Fibroblast of skin of left quadriceps (primary cell): Measurements from ENCODE around the gene ATF7.
"Not testable (repeated sequence)": the region's sequence is repeated elsewhere in the genome, so short reads cannot be mapped to it uniquely, and the experiment has no call there.

Source experiments
- DNase-seq, 2 experiments: peaks; one replicate each; pipeline ENCODE4 v3.0.0-alpha.2; 2013; ENCODE audit warnings: low read depth in 2 of 2

Gene ATF7

GRCh38 chr12:53626702-53627169 lies 554 bp upstream of the ATF7 start:
- no peak for DNase-seq

DNA sequence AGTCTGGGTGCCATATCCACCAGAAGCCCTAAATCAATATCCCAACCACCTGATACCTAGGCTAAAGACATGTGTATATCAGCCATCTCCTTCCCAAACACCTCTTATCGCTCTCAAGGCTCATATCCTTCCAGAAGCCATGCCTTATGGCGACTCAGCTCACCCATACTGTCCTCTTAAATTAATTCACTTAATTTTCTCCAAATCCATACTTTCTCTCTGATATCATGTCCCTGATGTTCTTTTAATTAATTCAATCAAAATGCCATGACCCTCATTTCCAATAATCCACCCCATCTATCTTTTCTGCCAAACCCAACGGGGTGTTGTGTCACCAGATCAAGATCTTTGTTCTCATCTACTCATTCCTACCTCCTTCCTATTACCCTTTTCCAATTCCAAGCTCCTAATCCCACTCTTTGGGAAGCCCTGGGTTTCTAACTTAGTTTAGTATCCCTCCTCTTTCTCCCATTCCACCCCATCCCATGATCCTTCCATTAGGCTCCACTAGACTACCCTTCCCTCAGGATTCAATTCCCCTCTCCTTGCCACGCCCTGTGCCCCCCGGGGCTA lies 723 bp downstream of the ATF7 start:
- DNase-seq, result no peak

- no peak for DNase-seq
Measured at GRCh38 chr12:53624956-53625355, 1.2 kb downstream of the ATF7 start.

DNA sequence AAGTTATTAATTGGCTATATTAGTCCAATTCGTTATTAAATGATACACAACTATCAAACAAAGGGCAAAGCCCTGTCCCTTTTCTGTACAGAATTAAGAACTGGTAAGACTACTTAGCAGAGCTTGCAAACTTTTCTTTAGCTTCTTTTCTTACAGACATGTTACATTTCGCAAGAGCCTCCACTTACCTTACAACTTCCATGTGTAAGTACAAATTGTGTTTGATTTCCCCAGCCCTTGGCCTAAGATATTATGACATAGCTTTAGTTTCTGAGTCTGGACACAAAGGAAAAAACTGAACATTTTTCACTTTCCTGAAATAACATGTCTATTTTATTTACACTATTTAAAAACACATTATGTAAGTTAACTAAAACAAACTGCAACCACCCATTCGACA lies 1.7 kb downstream of the ATF7 start:
- no peak for DNase-seq

DNA sequence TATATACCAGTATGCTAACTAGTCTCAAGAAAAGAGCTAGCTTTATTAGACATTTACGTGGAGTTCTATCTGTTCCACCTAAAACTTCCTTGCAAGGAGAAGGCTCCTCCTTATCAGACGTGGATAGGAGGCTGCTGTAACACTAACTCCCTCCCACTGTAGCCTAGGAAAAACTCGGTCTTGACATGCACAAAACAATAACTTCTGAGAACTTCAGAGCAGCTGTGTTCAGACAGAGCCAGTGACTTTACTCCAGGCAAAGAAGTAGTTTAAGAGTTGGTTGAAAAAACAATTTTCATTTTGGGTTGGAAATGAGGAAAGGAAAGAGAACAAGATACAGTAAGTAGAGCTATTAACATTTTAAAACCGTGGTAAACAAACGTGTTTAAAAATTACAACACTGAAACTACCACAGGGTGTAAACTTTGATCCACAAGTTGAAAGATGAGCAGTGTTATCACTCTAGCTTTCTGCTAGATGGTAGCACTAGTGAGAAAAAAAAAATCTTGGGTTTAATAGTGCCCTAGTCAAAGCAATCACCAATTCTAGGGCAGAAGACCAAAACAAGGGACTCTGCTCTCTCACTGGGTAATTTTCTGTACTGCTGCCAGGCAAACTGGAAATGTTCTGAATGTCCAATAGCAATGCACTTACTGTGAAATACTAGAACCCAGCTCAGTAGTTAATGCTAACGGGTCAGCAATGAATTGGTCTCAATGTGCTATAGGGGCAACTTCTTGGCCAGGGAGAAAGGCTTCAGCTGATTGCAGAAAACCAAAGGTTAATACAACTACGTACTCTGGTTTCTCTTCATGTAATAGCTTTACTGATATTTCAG lies 2.4 kb downstream of the ATF7 start:
- DNase-seq, result peak in 1 of 2 experiments; percentile 10

- DNase-seq, result no peak
Measured at GRCh38 chr12:53622724-53623123, 3.5 kb downstream of the ATF7 start.

DNA sequence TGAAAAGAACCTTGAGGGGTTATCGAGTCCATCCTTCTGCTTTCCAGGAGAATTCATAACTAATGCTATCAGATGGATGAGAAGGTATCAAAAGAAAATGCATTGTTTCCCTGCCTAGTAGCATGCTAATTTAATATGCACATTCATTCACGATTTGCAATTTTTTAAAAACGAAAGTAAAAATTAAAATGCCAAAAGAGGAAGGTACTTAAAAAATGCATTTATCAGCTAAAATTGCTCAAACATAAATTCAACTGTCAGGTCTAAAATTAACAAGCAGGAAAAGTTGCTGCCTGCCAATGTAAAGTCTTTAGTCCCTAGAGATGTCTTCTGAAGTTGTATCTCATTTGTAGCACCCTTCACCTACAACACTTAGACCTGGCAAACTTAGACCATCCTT lies 7.9 kb downstream of the ATF7 start:
- DNase-seq, result no peak

GRCh38 chr12:53617700-53618099 lies 8.5 kb downstream of the ATF7 start:
- no peak for DNase-seq

DNA sequence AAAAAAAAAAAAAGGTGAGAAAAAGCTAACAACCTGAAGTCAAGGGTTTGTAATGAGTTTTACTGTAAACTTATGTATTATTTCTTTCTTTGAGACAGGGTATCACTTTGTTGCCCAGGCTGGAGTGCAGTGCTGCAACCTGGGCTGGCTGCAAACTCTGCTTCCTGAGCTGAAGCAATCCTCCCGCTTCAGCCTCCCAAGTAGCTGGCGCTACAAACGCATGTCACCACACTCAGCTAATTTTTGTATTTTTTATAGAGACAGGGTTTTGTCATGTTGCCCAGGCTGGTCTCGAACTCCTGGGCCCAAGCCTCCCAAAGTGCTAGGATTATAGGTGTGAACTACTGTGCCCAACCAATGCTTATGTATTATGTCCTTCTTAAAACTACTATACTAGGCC lies 9.2 kb downstream of the ATF7 start:
- DNase-seq, result no peak

GRCh38 chr12:53613821-53614220 lies 12.4 kb downstream of the ATF7 start:
- peak in 1 of 2 experiments; percentile 15 for DNase-seq

DNA sequence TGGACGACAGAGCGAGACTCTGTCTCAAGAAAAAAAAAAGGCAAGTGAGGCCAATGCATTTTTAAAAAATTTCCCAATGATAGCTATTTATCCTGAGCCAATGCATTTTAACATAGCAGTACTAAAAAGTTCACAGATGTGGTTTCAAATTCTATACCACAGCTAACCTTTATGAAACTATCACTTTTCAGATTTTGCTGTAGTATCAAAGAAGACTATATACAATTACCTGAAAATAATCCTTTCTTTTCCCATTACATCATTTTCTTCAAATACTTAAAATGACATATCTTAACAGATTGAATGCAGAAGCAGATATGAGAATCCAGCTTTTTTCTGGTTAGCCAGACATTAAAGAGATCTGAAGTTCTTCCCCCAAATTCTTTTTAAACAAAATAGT lies 13.2 kb downstream of the ATF7 start:
- DNase-seq, result no peak

DNA sequence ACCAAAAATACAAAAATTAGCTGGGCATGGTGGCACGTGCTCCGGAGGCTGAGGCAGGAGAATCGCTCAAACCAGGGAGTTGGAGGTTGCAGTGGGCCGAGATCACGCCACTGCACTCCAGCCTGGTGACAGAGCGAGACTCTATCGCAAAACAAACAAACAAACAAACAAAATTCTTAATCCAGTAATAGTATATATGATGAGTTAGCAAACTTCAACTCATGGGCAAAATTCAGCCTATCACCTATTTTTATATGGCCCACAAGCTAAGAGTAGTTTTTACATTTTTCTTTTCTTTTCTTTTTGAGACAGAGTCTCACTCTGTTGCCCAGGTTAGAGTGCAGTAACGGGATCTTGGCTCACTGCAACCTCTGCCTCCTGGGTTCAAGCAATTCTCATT lies 14.9 kb downstream of the ATF7 start:
- no peak for DNase-seq

GRCh38 chr12:53606688-53607087 lies 19.5 kb downstream of the ATF7 start:
- DNase-seq, result not testable (repeated sequence)

DNA sequence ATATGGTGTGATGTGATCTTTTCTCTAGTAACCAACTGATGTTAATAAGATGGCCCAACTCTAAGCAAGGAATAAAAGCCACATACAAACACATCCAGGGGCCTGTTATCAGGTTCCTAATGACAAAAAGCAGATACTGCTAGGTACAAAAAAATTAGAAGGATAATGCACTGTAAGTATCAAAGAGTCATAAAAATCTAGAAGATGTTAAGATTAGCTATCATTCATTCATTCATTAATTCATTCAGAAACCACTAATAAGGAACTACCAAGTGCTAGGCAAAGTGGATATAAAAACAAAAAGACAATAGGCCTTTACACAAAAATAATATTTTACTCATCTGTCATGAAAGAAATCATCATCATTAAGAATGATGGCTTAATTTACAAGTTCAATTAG lies 21.6 kb downstream of the ATF7 start:
- DNase-seq, result no peak

DNA sequence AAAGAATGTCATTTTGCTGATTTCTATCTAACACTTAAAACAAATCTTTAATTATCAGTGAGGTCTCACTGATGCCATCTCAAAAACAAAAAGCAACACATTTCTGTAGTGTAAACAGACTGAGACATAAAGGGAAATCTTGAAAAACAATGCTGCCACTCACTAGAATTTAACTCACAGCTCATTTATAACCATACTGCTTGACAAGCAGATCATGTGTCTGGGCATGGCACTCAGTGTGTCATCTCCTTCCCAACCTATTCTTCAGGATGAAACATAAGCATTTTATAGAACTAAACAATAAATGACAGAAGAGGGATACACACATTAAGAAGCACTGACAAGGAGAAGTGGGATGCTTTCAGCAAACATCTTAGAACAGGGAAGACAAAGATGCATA lies 22.4 kb downstream of the ATF7 start:
- DNase-seq, result no peak

- DNase-seq, result no peak
Measured at GRCh38 chr12:53603196-53603595, 23.0 kb downstream of the ATF7 start.

DNA sequence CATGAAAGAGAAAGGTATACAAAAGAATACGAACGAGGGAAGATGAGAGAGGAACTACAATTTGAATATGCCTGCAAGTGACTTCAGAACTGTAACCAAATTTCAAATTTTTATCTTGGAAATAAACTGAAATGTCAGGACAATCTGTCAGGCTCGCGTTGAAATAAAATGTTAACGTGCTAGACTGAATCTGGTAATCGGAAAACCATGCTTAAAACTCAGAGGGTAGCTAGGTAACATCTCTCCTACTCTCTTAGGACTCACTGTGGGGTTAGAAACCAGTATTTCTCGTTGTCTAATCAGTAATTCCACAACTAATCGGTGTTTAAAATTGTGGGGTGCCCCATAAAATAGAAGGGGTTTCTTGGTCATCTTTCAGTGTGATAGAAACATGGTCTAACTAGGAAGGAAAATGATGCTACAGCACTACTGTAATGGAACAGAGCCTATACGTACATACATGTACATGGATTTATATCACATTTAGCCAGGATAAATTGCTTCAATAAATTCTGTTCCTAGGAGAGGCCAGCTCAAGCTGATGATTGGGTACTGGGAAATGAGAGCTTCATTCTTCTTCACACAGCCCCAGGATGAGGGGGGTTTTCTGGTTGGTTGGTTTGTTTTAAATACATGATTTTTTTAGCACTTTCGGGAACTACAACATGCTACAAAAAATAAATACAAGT lies 23.9 kb downstream of the ATF7 start:
- no peak for DNase-seq

DNA sequence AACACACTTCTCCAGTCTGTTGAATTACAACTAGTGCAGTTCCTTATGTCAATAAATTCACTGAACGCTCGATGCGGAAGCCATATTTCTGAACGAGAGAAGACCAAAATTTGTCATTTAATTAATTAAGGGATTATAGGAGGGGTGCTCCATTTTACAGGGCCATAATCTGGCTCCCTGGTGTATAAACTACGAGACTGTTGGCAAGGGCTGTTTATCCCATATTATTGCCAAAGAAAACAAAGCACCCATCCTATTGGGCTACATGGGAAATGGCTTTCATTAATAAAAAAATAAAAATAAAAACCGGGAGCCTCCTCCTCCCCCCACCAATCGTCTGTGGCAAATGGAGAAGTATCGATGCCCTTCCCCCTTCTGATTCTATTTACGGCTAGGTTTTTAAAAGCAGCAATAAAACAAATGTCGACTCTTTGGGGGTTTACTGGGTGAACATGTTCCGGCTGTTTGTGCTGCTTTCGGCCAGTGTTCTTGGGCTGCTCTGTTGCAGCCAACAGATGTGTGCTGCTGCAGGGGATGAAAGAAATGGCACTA lies 24.8 kb downstream of the ATF7 start:
- no peak for DNase-seq

GRCh38 chr12:53600490-53601295 lies 25.5 kb downstream of the ATF7 start:
- no peak for DNase-seq

DNA sequence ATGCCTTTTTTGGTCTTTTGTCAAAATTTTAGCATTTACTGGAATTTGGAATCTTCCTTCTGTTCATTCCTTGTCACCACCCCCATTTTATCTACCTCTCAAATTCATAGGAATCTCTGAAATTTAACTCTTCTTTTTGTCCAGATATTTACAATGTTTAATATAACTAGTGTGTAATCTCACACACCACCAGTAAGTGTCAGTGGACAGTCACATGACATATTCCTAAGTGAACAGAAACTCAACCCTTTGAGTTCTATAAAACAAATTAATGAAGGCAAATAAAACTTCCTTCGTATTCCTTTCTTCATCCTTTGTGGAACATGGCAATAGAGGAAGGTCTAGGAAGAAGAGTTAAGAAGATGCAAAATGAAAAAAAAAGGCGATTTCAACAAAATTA lies 26.6 kb downstream of the ATF7 start:
- DNase-seq, result no peak

DNA sequence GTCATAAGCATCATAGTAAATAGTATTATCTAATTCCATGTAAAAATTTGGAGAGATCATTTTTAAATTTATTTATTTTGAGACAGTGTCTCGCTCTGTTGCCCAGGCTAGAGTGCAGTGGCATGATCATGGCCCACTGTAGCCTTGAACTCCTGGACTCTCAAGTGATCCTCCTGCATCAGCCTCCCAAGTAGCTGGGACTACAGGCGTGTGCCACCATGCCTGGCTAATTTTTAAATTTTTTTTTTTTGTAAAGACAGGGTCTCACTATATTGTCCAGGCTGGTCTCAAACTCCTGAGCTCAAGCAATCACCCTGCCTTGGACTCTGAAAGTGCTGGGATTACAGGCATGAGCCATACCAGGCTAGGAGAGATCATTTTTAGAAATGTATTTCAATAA lies 27.2 kb downstream of the ATF7 start:
- DNase-seq, result not testable (repeated sequence)

DNA sequence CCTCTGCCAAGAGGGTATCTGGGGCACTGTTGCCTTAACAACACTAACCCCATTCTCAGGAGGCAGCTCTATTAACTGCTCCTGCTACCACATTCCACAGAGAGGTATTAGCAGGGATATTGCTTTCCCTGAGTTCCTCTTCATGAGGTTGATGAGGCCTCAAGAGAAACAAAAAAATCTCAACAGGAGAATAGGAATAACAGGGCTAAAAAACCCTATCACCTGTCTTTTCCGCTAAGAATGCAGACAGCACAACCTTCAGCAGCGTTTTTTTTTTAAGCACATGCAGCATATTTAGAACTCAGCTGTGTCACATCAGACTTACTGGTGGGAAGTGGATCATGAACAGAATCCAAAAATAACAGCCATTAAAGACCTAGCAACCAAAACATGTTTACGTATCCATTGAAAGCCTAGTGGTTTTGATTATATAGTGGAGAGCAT lies 29.2 kb downstream of the ATF7 start:
- peak; percentile 20 to 25 for DNase-seq
